Endothelial cell (in vitro differentiated cells): ENCODE results near the gene DNAH17. TPM values are rescaled to one million over a fixed set of nuclear protein-coding genes. Genes with fewer than 3 reads are reported as not detected.

Source experiments
- DNase-seq: peaks from one replicate; pipeline ENCODE4 v3.0.0; 2021; ENCODE audit warnings: low spot score
- H3K27ac Mint-ChIP-seq: one replicate; pipeline ENCODE4 v1.8.0; 2021; ENCODE audit warnings: mixed read lengths, inconsistent platforms; ENCODE audit not compliant: unreplicated experiment
- H3K27me3 Mint-ChIP-seq: one replicate; pipeline ENCODE4 v1.8.0; 2021; ENCODE audit warnings: mild to moderate bottlenecking, moderate library complexity, mixed read lengths, inconsistent platforms; ENCODE audit not compliant: unreplicated experiment
- H3K36me3 Mint-ChIP-seq: one replicate; pipeline ENCODE4 v1.8.0; 2021; ENCODE audit warnings: mild to moderate bottlenecking, low read depth, mixed read lengths, inconsistent platforms; ENCODE audit not compliant: unreplicated experiment
- H3K4me1 Mint-ChIP-seq: one replicate; pipeline ENCODE4 v1.8.0; 2021; ENCODE audit warnings: mild to moderate bottlenecking, mixed read lengths, inconsistent platforms; ENCODE audit not compliant: unreplicated experiment
- H3K4me3 Mint-ChIP-seq: one replicate; pipeline ENCODE4 v1.8.0; 2021; ENCODE audit warnings: mild to moderate bottlenecking, mixed read lengths, inconsistent platforms; ENCODE audit not compliant: unreplicated experiment
- H3K9me3 Mint-ChIP-seq: one replicate; pipeline ENCODE4 v1.8.0; 2021; ENCODE audit warnings: mixed read lengths, inconsistent platforms; ENCODE audit not compliant: unreplicated experiment
- total RNA-seq: library from RNA; stranded (reverse); fragmentation: NEBNext Ultra II Directional; extraction: Animal tissue kit (Norgen Biotek cat#: 25700); gene quantifications from one replicate; pipeline ENCODE4 v1.2.1, GENCODE V29; 2021; ENCODE audit not compliant: unreplicated experiment
- TF ChIP-seq, protein P1 (sequence below): fragments of 200-600 bp; sonication (generic); IDR thresholded peaks from one replicate; pipeline ENCODE4 v1.5.0; 2021; ENCODE audit warnings: antibody characterized with exemption; ENCODE audit not compliant: unreplicated experiment

DNAH17 gene
- total RNA-seq, 1 donor from 2014 or later = 1.0 TPM

- H3K27ac Mint-ChIP-seq = no peak overlapping the region
- H3K9me3 Mint-ChIP-seq = no peaks in the 10 kb centered on the region
- H3K4me1 Mint-ChIP-seq = no peaks in the 10 kb centered on the region
- no peaks in the 10 kb centered on the region for H3K27me3 Mint-ChIP-seq
- TF ChIP-seq, protein P1, sequence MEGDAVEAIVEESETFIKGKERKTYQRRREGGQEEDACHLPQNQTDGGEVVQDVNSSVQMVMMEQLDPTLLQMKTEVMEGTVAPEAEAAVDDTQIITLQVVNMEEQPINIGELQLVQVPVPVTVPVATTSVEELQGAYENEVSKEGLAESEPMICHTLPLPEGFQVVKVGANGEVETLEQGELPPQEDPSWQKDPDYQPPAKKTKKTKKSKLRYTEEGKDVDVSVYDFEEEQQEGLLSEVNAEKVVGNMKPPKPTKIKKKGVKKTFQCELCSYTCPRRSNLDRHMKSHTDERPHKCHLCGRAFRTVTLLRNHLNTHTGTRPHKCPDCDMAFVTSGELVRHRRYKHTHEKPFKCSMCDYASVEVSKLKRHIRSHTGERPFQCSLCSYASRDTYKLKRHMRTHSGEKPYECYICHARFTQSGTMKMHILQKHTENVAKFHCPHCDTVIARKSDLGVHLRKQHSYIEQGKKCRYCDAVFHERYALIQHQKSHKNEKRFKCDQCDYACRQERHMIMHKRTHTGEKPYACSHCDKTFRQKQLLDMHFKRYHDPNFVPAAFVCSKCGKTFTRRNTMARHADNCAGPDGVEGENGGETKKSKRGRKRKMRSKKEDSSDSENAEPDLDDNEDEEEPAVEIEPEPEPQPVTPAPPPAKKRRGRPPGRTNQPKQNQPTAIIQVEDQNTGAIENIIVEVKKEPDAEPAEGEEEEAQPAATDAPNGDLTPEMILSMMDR = no peak
- DNase-seq = peak; percentile 13
- no peak overlapping the region for H3K4me3 Mint-ChIP-seq
- H3K36me3 Mint-ChIP-seq = no peaks in the 10 kb centered on the region
Measured at GRCh38 chr17:78558181-78558850, 18.9 kb downstream of the DNAH17 start.

DNA sequence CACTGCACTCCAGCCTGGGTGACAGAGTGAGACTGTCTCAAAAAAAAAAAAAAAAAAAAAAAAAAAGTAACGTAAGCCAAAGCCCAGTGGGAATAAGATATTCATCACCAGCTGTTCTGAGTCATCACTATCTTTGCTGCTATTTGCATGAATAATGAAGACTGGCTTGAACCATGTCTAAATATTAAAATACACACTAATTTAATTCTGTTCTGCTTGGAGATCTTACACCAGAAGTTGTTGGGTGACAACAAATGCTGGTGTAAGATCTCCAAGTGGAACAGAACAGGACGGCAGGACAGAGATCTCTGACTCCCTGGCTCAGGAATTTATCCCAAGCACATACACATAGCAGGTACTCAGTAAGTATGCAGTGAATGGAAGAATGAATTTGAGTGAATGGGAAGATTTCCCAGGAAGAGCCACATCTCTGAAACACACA lies 19.6 kb downstream of the DNAH17 start:
- H3K9me3 Mint-ChIP-seq = no peaks in the 10 kb centered on the region
- H3K4me3 Mint-ChIP-seq = no peak overlapping the region
- no peaks in the 10 kb centered on the region for H3K36me3 Mint-ChIP-seq
- no peaks in the 10 kb centered on the region for H3K4me1 Mint-ChIP-seq
- no peaks in the 10 kb centered on the region for H3K27me3 Mint-ChIP-seq
- no peak for DNase-seq
- TF ChIP-seq, protein P1 = no peak
- no peak overlapping the region for H3K27ac Mint-ChIP-seq

DNA sequence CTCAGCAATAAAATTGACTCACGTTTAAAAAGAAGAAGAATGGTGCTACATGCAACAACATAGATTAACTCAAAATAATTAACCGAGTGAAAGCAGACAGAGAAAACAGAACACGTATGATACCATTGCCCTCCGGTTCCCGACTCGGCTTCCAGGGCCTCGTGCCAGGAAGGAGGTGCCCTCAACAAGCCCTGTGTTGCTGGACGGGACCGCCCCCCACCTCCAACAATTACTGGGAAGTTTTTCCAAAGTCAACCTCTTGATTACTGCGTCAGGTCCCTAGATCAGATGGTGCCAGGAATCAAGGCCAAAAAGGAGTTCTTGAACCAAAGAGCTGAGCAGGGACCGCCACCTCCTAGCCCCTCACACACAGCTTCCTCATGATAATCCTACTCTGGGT lies 20.4 kb downstream of the DNAH17 start:
- TF ChIP-seq, protein P1 = no peak
- Mint-ChIP-seq H3K36me3 (no peaks in the 10 kb centered on the region), H3K27me3 (no peaks in the 10 kb centered on the region), H3K27ac (no peak overlapping the region), H3K4me3 (no peak overlapping the region), H3K4me1 (no peaks in the 10 kb centered on the region), H3K9me3 (no peaks in the 10 kb centered on the region)
- DNase-seq = no peak

DNA sequence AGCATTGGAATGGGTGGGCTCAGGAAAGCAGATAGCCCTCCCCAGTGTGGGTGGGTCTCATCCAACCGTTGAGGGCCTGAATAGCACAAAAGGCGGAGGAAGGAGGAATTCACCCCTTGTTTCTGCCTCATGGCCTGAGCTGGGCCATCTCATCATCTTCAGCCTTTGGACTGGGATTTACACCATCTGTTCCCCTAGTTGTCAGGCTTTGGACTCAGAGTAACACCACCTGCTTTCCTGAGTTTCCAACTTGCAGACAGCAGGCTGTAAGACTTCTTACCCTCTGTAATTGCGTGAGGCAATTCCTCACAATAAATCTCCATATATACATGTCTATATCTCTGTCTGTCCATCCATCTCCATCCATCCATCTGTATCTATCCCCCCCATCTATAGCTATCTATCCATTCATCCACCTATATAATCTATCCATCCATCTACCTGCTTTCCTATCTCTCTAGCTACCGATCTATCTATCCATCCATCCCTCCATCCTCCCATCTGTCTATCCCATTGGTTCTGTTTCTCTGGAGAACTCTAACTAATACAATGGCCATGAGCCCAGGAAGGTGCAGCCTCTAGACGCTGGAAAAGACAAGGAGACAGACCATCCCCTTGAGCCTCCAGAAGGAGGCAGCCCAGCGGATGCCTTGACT lies 21.3 kb downstream of the DNAH17 start:
- Mint-ChIP-seq H3K36me3 (no peaks in the 10 kb centered on the region), H3K27ac (no peak overlapping the region), H3K27me3 (no peaks in the 10 kb centered on the region), H3K9me3 (no peaks in the 10 kb centered on the region), H3K4me3 (no peak overlapping the region), H3K4me1 (no peaks in the 10 kb centered on the region)
- no peak for DNase-seq
- TF ChIP-seq, protein P1 = no peak

DNA sequence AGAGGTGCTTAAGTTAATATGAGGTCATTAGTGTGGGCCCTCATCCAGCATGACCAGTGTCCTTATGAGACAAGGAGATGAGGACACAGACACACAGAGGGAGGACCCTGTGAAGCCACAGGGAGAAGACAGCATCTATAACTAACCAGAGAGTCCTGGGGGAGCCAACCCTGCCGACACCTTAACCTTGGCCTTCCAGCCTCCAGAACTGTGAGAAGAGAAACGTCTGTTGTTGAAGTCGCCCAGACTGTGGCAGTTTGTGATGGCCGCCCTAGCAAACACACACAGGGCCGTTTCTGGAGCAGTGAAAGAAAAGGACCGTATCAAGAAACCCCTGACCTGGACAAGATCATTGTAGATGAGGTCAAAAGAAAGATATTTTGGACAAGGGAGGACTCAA lies 26.7 kb downstream of the DNAH17 start:
- no peaks in the 10 kb centered on the region for H3K27me3 Mint-ChIP-seq
- TF ChIP-seq, protein P1 = no peak
- H3K4me3 Mint-ChIP-seq = no peak overlapping the region
- no peak for DNase-seq
- no peak overlapping the region for H3K27ac Mint-ChIP-seq
- no peaks in the 10 kb centered on the region for H3K4me1 Mint-ChIP-seq
- H3K9me3 Mint-ChIP-seq = no peaks in the 10 kb centered on the region
- H3K36me3 Mint-ChIP-seq = peaks cover 3% of the 10 kb centered on the region
